ENCODE measurements around the gene LAMTOR4.

DNA sequence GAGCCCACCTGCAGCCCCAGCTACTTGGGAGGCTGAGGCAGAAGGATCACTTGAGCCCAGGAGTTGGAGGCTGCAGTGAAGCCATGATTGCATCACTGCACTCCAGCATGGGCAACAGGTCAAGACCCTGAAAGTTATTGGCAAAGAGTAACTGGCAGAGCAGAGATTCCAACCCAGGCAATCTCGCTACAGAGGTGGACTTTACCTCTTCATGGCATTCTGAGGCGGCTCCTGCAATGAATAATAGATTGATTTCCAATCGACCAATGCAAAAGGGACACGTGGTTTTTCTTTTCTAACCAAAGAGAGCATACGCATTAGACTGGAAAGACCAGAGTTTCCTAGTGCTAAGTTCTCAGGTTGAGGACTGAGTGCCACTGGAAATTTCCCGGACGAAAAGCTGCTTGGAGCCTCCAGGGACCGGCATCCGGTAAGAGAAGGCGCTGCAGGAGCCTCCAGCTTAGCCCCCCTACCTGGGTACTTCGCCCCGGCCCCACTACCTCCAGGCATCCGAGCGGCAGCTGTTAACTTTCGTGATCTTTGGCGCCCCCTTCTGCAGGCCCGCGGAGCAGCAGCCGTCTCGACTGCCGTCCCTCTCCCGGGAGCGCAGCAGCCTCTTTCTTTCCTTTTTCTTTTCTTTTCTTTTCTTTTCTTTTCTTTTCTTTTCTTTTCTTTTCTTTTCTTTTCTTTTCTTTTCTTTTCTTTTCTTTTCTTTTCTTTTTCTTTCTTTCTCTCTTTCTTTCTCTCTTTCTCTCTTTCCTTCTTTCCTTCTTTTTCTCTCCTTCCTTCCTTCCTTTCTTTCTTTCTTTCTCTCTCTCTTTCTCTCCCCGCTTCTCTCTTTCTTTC is 17.9 kb upstream of the LAMTOR4 start:
- TF ChIP-seq EZH2phosphoT487 (IDR thresholded peaks at IDR 0.05; ENCODE audit: low read length): no peak
- no peak for TF ChIP-seq EZH2 (optimal IDR thresholded peaks at IDR 0.05; ENCODE audit: low read depth, low read length)
- TF ChIP-seq, protein P1, sequence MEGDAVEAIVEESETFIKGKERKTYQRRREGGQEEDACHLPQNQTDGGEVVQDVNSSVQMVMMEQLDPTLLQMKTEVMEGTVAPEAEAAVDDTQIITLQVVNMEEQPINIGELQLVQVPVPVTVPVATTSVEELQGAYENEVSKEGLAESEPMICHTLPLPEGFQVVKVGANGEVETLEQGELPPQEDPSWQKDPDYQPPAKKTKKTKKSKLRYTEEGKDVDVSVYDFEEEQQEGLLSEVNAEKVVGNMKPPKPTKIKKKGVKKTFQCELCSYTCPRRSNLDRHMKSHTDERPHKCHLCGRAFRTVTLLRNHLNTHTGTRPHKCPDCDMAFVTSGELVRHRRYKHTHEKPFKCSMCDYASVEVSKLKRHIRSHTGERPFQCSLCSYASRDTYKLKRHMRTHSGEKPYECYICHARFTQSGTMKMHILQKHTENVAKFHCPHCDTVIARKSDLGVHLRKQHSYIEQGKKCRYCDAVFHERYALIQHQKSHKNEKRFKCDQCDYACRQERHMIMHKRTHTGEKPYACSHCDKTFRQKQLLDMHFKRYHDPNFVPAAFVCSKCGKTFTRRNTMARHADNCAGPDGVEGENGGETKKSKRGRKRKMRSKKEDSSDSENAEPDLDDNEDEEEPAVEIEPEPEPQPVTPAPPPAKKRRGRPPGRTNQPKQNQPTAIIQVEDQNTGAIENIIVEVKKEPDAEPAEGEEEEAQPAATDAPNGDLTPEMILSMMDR (IDR thresholded peaks at IDR 0.05; ENCODE audit: low read length): peak; percentile 73

All from MM.1S (cell line).